Smooth muscle cell (in vitro differentiated cells): ENCODE data around the gene OR14A16. TPM values are rescaled to one million over a fixed set of nuclear protein-coding genes. Genes with fewer than 3 reads are reported as not detected.

Experiments used
- DNase-seq: peaks from one replicate; lab custom pipeline; 2025; ENCODE audit not compliant: unreplicated experiment; lab: John Stamatoyannopoulos, UW
- H2AFZ ChIP-seq: fragments of 200-600 bp; sonication (generic); 2 replicates; pipeline ENCODE4 v1.6.0; 2016; ENCODE audit warnings: antibody characterized with exemption, low read depth, mild to moderate bottlenecking
- H3F3A ChIP-seq: fragments of 200-600 bp; sonication (generic); 2 replicates; pipeline ENCODE4 v1.6.0; 2017; ENCODE audit warnings: antibody characterized with exemption, low read depth
- H3K27ac ChIP-seq: fragments of 200-600 bp; sonication (generic); 2 replicates; pipeline ENCODE4 v1.5.1; 2016; ENCODE audit warnings: low read depth, mild to moderate bottlenecking
- H3K27me3 ChIP-seq: fragments of 200-600 bp; sonication (generic); 2 replicates; pipeline ENCODE4 v1.6.1; 2016; ENCODE audit warnings: low read depth, mild to moderate bottlenecking
- H3K36me3 ChIP-seq: fragments of 200-600 bp; sonication (generic); 2 replicates; pipeline ENCODE4 v1.5.1; 2016; ENCODE audit warnings: low read depth
- H3K4me1 ChIP-seq: fragments of 200-600 bp; sonication (generic); 2 replicates; pipeline ENCODE4 v1.5.1; 2016; ENCODE audit warnings: low read depth
- H3K4me2 ChIP-seq: fragments of 200-600 bp; sonication (generic); 2 replicates; pipeline ENCODE4 v1.6.0; 2016; ENCODE audit warnings: mild to moderate bottlenecking
- H3K4me3 ChIP-seq: fragments of 200-600 bp; sonication (generic); 2 replicates; pipeline ENCODE4 v1.5.1; 2016; ENCODE audit warnings: mild to moderate bottlenecking
- H3K79me2 ChIP-seq: fragments of 200-600 bp; sonication (generic); 2 replicates; pipeline ENCODE4 v1.6.0; 2016; ENCODE audit warnings: low read depth, mild to moderate bottlenecking
- H3K9ac ChIP-seq: fragments of 200-600 bp; sonication (generic); 2 replicates; pipeline ENCODE4 v1.6.0; 2016; ENCODE audit warnings: low read depth
- H3K9me3 ChIP-seq: fragments of 200-600 bp; sonication (generic); replicated peaks from 2 replicates; pipeline ENCODE4 v1.5.1; 2016; ENCODE audit warnings: low read depth
- H4K20me1 ChIP-seq: fragments of 200-600 bp; sonication (generic); 2 replicates; pipeline ENCODE4 v1.6.0; 2016; ENCODE audit warnings: low read depth
- WGBS: methylation state at CpG from one replicate; pipeline ENCODE4 v1.1.7; 2016; ENCODE audit warnings: low lambda C conversion rate; 5-methylcytosine and 5-hydroxymethylcytosine counted together
- polyA plus RNA-seq: library from polyadenylated mRNA; unstranded; fragments of >200 nt; fragmentation: Nextera tagmentation; extraction: Ambion mirVana; gene quantifications from 2 replicates; pipeline ENCODE4 v1.2.1, GENCODE V29; 2016
- total RNA-seq: library from RNA; depleted of rRNA; stranded (reverse); fragments of >200 nt; gene quantifications from 2 replicates; pipeline ENCODE4 v1.2.3, GENCODE V29; 2014
- TF ChIP-seq, protein P1 (sequence below): fragments of 200-600 bp; sonication (generic); IDR thresholded peaks from 2 replicates; pipeline ENCODE4 v1.5.1; 2017; ENCODE audit warnings: borderline replicate concordance, mild to moderate bottlenecking, antibody characterized with exemption; ENCODE audit not compliant: insufficient read depth, poor library complexity, severe bottlenecking

OR14A16 gene, protein sequence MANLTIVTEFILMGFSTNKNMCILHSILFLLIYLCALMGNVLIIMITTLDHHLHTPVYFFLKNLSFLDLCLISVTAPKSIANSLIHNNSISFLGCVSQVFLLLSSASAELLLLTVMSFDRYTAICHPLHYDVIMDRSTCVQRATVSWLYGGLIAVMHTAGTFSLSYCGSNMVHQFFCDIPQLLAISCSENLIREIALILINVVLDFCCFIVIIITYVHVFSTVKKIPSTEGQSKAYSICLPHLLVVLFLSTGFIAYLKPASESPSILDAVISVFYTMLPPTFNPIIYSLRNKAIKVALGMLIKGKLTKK
- not detected in 2 replicates for total RNA-seq
- polyA plus RNA-seq: not detected in 2 replicates

DNA sequence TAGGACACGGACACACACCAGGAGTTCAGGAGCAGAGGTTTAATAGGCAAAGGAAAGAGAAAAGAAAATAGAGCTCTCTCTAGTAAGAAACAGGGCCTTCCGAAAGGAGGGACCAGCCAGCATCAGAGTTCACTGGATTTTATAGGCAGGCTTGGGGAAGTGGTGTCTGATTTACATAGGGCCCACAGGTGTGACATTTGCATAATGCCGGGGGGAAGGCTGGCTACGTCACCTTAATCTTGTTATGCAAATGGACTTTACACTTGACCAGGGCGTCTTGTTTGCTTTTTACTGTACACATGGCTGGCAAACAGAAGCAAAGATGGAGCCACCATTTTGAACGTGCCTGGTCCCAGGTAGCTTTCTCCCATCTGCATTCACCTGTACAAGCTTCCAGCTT lies at the start of gene OR14A16:
Gene OR14A16, minus strand, starts transcription at position 97 of the 400 bp plus-strand sequence. CDS start 8,390 bp downstream, outside the sequence.
- Histone ChIP-seq H3K9ac (no peak within 1 kb of the TSS), H3K36me3 (no peaks in the 10 kb centered on the region), H3K4me1 (no peaks in the 10 kb centered on the region), H3K79me2 (no peaks in the 10 kb centered on the region), H3F3A (no peaks in the 10 kb centered on the region), H3K27ac (no peak within 1 kb of the TSS), H3K27me3 (no peaks in the 10 kb centered on the region), H4K20me1 (no peaks in the 10 kb centered on the region), H2AFZ (no peak within 1 kb of the TSS), H3K9me3 (peaks cover 3% of the 10 kb centered on the region), H3K4me3 (no peak within 1 kb of the TSS), H3K4me2 (no peak within 1 kb of the TSS)
- DNase-seq: no peak
- 73% methylated on average over 6 of the region's 6 CpGs for WGBS
- TF ChIP-seq, protein P1, sequence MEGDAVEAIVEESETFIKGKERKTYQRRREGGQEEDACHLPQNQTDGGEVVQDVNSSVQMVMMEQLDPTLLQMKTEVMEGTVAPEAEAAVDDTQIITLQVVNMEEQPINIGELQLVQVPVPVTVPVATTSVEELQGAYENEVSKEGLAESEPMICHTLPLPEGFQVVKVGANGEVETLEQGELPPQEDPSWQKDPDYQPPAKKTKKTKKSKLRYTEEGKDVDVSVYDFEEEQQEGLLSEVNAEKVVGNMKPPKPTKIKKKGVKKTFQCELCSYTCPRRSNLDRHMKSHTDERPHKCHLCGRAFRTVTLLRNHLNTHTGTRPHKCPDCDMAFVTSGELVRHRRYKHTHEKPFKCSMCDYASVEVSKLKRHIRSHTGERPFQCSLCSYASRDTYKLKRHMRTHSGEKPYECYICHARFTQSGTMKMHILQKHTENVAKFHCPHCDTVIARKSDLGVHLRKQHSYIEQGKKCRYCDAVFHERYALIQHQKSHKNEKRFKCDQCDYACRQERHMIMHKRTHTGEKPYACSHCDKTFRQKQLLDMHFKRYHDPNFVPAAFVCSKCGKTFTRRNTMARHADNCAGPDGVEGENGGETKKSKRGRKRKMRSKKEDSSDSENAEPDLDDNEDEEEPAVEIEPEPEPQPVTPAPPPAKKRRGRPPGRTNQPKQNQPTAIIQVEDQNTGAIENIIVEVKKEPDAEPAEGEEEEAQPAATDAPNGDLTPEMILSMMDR: no peak

DNA sequence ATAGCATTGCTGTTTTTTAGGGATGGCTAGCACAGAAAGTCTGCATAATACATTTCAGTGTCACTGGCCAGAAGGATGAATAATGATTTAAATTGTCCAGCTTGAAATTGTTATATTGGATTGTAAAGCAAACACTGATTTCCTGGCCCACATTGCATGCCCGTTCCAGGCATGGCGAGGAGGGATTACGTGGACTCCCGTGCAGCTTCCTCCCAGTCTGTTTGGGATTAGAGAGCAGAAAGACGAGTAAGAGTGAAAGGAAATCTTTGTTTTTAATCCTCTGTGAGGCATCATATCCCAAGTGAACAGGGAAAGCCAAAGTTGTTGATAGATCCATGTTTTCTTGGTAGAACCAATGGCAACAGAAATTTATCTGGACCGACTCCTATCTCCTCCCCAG lies 41.5 kb upstream of the OR14A16 start:
- H3K27ac ChIP-seq: no peak overlapping the region
- H3K27me3 ChIP-seq: no peaks in the 10 kb centered on the region
- no peak overlapping the region for H3K9ac ChIP-seq
- no peak overlapping the region for H2AFZ ChIP-seq
- H3K4me2 ChIP-seq: no peak overlapping the region
- 79% methylated on average over 6 of the region's 6 CpGs for WGBS
- no peak for DNase-seq
- H4K20me1 ChIP-seq: no peaks in the 10 kb centered on the region
- TF ChIP-seq, protein P1: no peak
- no peaks in the 10 kb centered on the region for H3F3A ChIP-seq
- no peaks in the 10 kb centered on the region for H3K79me2 ChIP-seq
- no peak overlapping the region for H3K4me3 ChIP-seq
- no peaks in the 10 kb centered on the region for H3K36me3 ChIP-seq
- H3K9me3 ChIP-seq: peaks cover 3% of the 10 kb centered on the region
- no peaks in the 10 kb centered on the region for H3K4me1 ChIP-seq

DNA sequence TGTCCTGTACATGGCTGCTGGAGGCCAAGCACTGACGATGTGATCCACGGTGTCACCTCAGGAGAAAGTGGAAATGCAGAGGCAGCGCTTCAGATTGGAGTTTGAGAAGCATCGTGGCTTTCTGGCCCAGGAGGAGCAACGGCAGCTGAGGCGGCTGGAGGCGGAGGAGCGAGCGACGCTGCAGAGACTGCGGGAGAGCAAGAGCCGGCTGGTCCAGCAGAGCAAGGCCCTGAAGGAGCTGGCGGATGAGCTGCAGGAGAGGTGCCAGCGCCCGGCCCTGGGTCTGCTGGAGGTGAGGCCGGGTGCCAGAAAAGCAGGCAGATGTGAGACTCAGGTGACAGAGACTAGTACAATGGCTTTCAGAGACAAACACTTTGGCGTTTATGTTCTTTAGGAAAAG lies 40.7 kb upstream of the OR14A16 start:
- no peak for DNase-seq
- Histone ChIP-seq H3K36me3 (no peaks in the 10 kb centered on the region), H3F3A (no peaks in the 10 kb centered on the region), H3K27ac (no peak overlapping the region), H3K9me3 (peaks cover 3% of the 10 kb centered on the region), H3K4me3 (no peak overlapping the region), H3K4me1 (no peaks in the 10 kb centered on the region), H3K9ac (no peak overlapping the region), H4K20me1 (no peaks in the 10 kb centered on the region), H2AFZ (no peak overlapping the region), H3K27me3 (no peaks in the 10 kb centered on the region), H3K79me2 (no peaks in the 10 kb centered on the region), H3K4me2 (no peak overlapping the region)
- TF ChIP-seq, protein P1: no peak
- 76% methylated on average over 17 of the region's 17 CpGs for WGBS

DNA sequence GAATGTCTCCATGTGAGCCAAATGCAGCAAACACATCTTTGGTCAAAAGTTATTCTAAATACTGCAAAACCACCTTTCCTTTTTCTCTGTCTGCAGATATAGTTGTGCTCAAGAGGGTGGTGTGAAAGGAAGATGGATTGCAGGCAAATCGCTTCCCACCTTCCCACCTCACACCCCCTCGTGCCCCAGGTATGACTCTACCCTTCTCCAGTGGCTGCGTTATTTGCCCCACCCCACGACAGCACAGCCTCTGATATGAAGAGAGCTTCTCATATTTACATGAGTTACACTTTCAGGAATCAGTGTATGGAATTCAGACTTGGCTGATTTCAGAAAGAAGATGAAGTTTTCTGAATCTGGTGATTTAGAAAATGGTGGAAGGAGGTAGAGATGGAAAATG lies 38.8 kb upstream of the OR14A16 start:
- Histone ChIP-seq H4K20me1 (no peaks in the 10 kb centered on the region), H3K9ac (no peak overlapping the region), H3K27ac (no peak overlapping the region), H3K79me2 (no peaks in the 10 kb centered on the region), H2AFZ (no peak overlapping the region), H3K9me3 (peaks cover 3% of the 10 kb centered on the region), H3K4me2 (no peak overlapping the region), H3K4me1 (no peaks in the 10 kb centered on the region), H3K4me3 (no peak overlapping the region), H3K27me3 (no peaks in the 10 kb centered on the region), H3F3A (no peaks in the 10 kb centered on the region), H3K36me3 (no peaks in the 10 kb centered on the region)
- whole genome bisulfite sequencing: 66% methylated on average over 4 of the region's 4 CpGs
- no peak for DNase-seq
- TF ChIP-seq, protein P1: no peak
